ENCODE results near the gene ARMH3. TPM values are rescaled to one million over a fixed set of nuclear protein-coding genes. Genes with fewer than 3 reads are reported as not detected.

Gene ARMH3, protein sequence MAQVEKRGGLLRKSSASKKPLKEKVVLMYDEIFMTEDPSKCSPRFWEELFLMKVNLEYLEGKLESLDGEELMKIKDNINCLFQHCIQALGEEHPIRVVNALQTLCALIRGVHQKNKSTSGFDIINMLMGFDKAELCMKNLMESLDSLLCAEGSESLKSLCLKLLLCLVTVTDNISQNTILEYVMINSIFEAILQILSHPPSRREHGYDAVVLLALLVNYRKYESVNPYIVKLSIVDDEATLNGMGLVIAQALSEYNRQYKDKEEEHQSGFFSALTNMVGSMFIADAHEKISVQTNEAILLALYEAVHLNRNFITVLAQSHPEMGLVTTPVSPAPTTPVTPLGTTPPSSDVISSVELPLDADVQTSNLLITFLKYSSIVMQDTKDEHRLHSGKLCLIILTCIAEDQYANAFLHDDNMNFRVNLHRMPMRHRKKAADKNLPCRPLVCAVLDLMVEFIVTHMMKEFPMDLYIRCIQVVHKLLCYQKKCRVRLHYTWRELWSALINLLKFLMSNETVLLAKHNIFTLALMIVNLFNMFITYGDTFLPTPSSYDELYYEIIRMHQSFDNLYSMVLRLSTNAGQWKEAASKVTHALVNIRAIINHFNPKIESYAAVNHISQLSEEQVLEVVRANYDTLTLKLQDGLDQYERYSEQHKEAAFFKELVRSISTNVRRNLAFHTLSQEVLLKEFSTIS
- total RNA-seq (2022; extraction: Qiagen RNA extraction; ENCODE audit: low read depth) = 8.3 to 13.7 TPM (median 11.9 TPM) in 5 replicates

DNA sequence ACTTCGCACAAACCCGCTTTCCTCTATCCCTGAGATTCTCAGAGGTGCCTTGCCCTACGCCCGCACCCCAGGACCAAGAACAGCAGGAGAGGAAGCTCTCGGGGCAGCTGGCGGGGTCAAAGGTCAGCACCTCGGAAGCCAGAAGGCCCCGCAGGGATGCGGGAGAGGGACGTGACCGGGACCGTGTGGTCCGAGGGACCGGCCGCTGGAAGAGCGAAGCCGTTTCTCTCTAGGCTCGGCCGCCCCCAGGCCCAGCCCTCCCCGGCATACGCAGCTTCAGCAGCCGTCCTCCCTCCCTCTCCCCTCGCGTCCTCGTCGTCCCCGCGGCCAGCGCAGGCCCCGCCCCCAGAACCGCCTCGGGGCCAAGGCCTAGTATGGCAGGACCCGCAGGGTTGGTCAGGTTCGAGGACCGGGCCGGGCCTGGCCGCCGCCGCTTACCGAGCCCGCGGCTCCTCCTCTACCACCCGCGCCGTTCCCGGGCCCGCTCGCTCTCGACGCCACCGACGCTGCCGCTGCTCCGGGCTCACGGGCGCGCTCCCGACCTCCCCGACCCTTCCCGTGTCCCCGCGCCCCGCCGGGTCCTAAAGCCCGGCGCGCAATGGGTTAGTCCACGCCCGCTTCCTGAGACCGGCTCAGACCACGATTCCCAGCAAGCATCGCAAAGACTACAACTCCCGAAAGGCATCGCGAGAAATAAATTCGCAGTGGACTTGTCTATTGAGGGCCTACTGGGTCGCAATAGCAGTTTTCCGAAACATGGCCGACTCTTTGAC, at the start of gene ARMH3:
TSS of gene ARMH3 (minus strand) at position 527 of the 773 bp plus-strand sequence. CDS start 16,059 bp downstream, outside the sequence.

DNA sequence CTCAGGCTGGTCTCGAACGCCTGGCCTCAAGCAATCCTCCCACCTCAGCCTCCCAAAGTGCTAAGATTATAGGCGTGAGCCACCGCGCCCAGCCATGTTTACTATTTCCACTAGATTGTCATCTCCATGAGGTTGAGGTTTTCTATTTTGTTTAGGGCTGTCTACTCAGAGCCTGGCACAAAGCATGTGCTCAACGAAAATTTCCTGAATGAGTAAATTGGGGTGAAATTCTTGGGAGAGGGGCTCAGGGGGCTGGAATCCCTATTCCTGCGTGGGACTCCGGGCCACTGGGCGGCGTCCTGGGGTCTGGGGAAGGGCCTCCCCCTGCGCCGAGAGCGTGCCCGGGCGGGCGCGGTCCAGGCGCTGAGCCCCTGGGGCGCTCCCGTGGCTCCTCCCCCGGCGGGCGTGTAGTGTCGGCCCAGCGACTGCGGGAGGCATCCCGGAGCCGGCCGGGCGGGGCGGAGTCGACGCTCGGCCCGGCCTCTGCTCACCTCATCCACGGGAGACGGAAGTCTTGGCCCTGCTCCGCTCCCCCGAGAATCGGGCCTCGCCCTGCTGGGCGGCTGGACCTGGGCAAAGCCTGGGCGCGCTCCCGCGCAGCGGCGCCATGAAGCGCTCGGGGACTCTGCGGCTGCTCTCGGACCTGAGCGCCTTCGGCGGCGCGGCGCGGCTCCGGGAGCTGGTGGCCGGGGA, 9.0 kb upstream of the ARMH3 start, which contains the start of gene HPS6:
TSS of gene HPS6 (plus strand) at position 482 of the 693 bp plus-strand sequence. CDS start at position 608, 126 bp downstream.

DNA sequence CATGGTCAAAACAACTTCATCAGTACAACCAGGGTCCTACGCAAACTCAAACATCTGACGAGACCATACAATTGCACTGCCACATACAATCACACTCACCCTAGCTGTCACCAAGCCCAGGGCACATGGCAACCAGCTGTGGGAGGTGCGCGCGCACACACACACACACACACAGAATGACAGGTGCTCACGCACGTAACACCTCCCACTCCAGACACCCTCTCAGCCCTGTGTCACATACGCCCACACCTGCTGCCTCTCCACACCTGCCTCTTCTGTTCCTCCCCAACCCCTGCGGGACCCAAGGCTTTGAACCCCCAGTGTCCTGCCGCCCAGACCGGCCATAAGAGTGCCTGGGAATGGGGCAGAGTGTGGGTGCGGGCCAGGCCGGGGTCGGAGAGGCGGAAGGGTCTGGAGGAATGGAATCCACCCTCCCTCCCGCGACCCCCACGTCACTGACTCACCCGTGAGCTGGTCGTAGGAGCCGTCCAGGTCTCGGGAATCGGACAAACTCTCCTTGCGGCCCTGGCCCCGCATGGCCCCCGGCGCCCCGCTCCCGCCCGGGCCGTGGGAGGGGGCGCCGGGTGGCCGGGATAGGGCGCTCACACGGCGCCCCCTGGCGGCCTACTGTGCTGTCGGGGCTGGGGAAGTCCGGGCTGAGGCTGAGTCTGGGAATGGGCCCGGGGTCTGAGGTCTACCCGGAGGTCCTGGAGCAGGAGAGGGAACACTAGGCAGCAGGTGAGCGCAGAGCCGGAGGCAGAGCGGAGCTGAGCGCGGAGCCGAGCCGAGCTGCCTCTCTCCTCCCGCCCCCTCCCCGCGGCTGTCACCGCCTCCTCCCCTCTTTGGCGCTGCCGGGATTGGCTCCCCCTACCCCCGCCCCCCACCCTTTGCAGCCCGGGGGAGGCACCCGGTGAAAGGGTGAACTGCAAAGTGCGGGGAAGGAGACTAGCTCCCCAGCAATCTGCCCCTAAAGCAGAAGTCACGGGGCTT, 212.6 kb downstream of the ARMH3 start, which contains the start of gene KCNIP2:
TSS of gene KCNIP2 (minus strand) at position 769 of the 990 bp plus-strand sequence. CDS start at position 537, 232 bp downstream.

DNA sequence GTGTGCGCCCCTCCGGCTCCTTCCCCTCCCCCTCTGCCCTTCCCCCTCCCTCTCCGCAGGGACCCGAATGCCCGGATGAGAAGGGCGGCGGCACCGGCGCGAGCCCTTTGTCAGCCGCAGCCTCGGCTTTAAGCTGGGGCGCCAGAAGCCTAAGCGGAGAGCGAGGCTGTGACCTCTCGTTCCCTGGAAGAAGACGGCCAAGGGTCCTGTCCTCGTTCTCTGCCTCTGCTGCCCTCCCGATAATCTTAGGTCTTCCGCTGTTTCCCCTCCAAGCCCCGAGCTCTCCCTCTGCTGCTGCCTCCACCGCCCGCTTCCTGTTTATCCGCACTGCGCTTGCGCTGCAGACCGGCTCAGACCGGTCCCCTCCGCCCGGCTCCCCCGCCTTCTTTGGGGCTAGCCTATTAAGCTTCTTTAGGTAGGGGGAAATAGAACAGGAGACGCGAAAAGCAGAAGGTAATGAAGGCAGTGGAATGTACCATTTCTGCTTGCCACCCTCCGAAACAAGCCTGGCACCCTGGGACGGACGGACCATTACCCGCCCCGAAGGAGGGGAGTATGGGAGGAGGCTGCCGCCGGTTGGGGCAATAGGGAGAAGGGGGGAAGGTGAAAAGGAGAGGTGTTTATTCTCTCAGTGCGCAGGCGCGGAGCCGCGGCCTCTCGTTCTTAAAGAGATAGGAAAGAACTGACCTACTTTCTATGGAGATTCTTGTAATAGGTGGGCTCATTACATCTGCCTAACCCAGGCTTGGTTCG, 237.7 kb downstream of the ARMH3 start, which contains the start of gene OGA:
TSS of gene OGA (minus strand) at position 326 of the 753 bp plus-strand sequence. CDS start 422 bp downstream, outside the sequence.

Other genes starting within 250 kb of the ARMH3 start
- gene OGA, start 237.7 kb downstream of the ARMH3 start, total RNA-seq (2022; extraction: Qiagen RNA extraction; ENCODE audit: low read depth) = 69.1 to 82.5 TPM (median 73.9 TPM) in 5 replicates
- gene KCNIP2, start 212.4 kb downstream of the ARMH3 start, total RNA-seq (2022; extraction: Qiagen RNA extraction; ENCODE audit: low read depth) = 0.55 to 1.3 TPM (median 0.98 TPM) in 5 replicates
- 20.8 to 41.6 TPM (median 35.3 TPM) in 5 replicates for gene HPS6, start 9.2 kb upstream of the ARMH3 start, total RNA-seq (2022; extraction: Qiagen RNA extraction; ENCODE audit: low read depth)
- gene LDB1, start 64.2 kb upstream of the ARMH3 start, total RNA-seq (2022; extraction: Qiagen RNA extraction; ENCODE audit: low read depth) = 24.3 to 43.4 TPM (median 39.6 TPM) in 5 replicates
- gene PPRC1, start 76.9 kb upstream of the ARMH3 start, total RNA-seq (2022; extraction: Qiagen RNA extraction; ENCODE audit: low read depth) = 41.8 to 62.9 TPM (median 61.3 TPM) in 5 replicates
- gene NOLC1, start 96.2 kb upstream of the ARMH3 start, total RNA-seq (2022; extraction: Qiagen RNA extraction; ENCODE audit: low read depth) = 162 to 189 TPM (median 175 TPM) in 5 replicates
- 0.38 to 0.73 TPM (median 0.62 TPM) in 4 of 5 replicates, not detected in the other for gene ELOVL3, start 170.1 kb upstream of the ARMH3 start, total RNA-seq (2022; extraction: Qiagen RNA extraction; ENCODE audit: low read depth)
- 0.33 to 0.90 TPM (median 0.55 TPM) in 5 replicates for gene PITX3, start 185.3 kb upstream of the ARMH3 start, total RNA-seq (2022; extraction: Qiagen RNA extraction; ENCODE audit: low read depth)
- gene GBF1, start 189.4 kb upstream of the ARMH3 start, total RNA-seq (2022; extraction: Qiagen RNA extraction; ENCODE audit: low read depth) = 16.8 to 30.0 TPM (median 26.1 TPM) in 5 replicates

Data from A549 treated with ZK216348 at 1 μM for 4 hours (cell line).